OCI-LY3 (cell line): Measurements from ENCODE around the gene MS4A2.
"Not testable (repeated sequence)": the region's sequence is repeated elsewhere in the genome, so short reads cannot be mapped to it uniquely, and the experiment has no call there.

Experiments
- H2AFZ ChIP-seq: fragments of 200-600, 300-600 bp; shearing (Covaris generic); 2 replicates; pipeline ENCODE4 v1.6.0; 2014; ENCODE audit warnings: antibody characterized with exemption, low read depth, low read length
- H3K27ac ChIP-seq: fragments of 200-600, 300-600 bp; sonication (generic); 2 replicates; pipeline ENCODE4 v1.5.1; 2014; ENCODE audit warnings: mild to moderate bottlenecking, low read length, moderate library complexity, mixed read lengths
- H3K27me3 ChIP-seq: fragments of 200-600, 300-600 bp; sonication (generic); 2 replicates; pipeline ENCODE4 v1.6.1; 2014; ENCODE audit warnings: low read depth, low read length, mixed read lengths
- H3K36me3 ChIP-seq: fragments of 200-600, 300-600 bp; sonication (generic); replicated peaks from 2 replicates; pipeline ENCODE3; 2014; ENCODE audit warnings: low read depth, low read length, mixed read lengths
- H3K4me1 ChIP-seq: fragments of 300-600, 200-600 bp; sonication (generic); 2 replicates; pipeline ENCODE4 v1.6.1; 2014; ENCODE audit warnings: low read length, mixed read lengths
- H3K4me2 ChIP-seq: fragments of 200-600, 300-600 bp; sonication (generic); 2 replicates; pipeline ENCODE4 v1.6.1; 2014; ENCODE audit warnings: low read length, mixed read lengths
- H3K4me3 ChIP-seq: fragments of 300-600, 200-600 bp; sonication (generic); 2 replicates; pipeline ENCODE4 v1.5.1; 2014; ENCODE audit warnings: antibody characterized with exemption, mild to moderate bottlenecking, low read length, moderate library complexity
- H3K79me2 ChIP-seq: fragments of 300-600, 200-600 bp; shearing (Covaris generic); 2 replicates; pipeline ENCODE4 v1.6.1; 2014; ENCODE audit warnings: mild to moderate bottlenecking, low read length, mixed read lengths
- H3K9ac ChIP-seq: fragments of 300-600, 200-600 bp; shearing (Covaris generic); 2 replicates; pipeline ENCODE4 v1.6.0; 2014; ENCODE audit warnings: mild to moderate bottlenecking, low read length, moderate library complexity
- H3K9me3 ChIP-seq: fragments of 200-600, 300-600 bp; shearing (Covaris generic); 2 replicates; pipeline ENCODE4 v1.6.1; 2014; ENCODE audit warnings: low read length, mixed read lengths; ENCODE audit not compliant: insufficient read depth
- H4K20me1 ChIP-seq: fragments of 200-600, 300-600 bp; sonication (generic); 2 replicates; pipeline ENCODE4 v1.6.1; 2016; ENCODE audit warnings: low read length, mixed read lengths; ENCODE audit not compliant: insufficient read depth
- CTCF ChIP-seq: fragments of 200-600, 300-600 bp; sonication (generic); IDR thresholded peaks from 2 replicates; pipeline ENCODE4 v1.5.1; 2014; ENCODE audit warnings: antibody characterized with exemption, low read length, low read depth
- EZH2phosphoT487 ChIP-seq: fragments of 200-600 bp; shearing (Covaris generic); IDR thresholded peaks from 2 replicates; pipeline ENCODE4 v1.6.1; 2018; ENCODE audit warnings: antibody characterized with exemption, mixed run types, low read depth

Gene MS4A2

GRCh38 chr11:60069450-60069849 lies 19.0 kb upstream of the MS4A2 start:
- Histone ChIP-seq H4K20me1 (no peaks in the 10 kb centered on the region), H3K27me3 (peaks cover 10% of the 10 kb centered on the region; the same call in 1 of the 2 replicates), H3K79me2 (no peaks in the 10 kb centered on the region), H3K27ac (no peak overlapping the region), H3K9me3 (no peaks in the 10 kb centered on the region), H3K4me3 (no peak overlapping the region), H3K4me2 (no peak overlapping the region), H3K4me1 (no peaks in the 10 kb centered on the region), H3K36me3 (no peaks in the 10 kb centered on the region), H2AFZ (no peak overlapping the region), H3K9ac (no peak overlapping the region)
- TF ChIP-seq CTCF, result no peak
- no peak for TF ChIP-seq EZH2phosphoT487

GRCh38 chr11:60071644-60072043 lies 16.8 kb upstream of the MS4A2 start:
- not testable (repeated sequence) for H2AFZ ChIP-seq, H3K27ac ChIP-seq, H3K4me2 ChIP-seq, H3K79me2 ChIP-seq, H3K27me3 ChIP-seq, H3K4me3 ChIP-seq, H3K36me3 ChIP-seq, H3K4me1 ChIP-seq, H3K9ac ChIP-seq, H3K9me3 ChIP-seq, H4K20me1 ChIP-seq

GRCh38 chr11:60077216-60077817 lies 11.1 kb upstream of the MS4A2 start:
- no peaks in the 10 kb centered on the region for H3K27me3 ChIP-seq
- H3K4me3 ChIP-seq, result no peak overlapping the region
- no peaks in the 10 kb centered on the region for H4K20me1 ChIP-seq
- H3K9ac ChIP-seq, result no peak overlapping the region
- no peaks in the 10 kb centered on the region for H3K9me3 ChIP-seq
- no peak for TF ChIP-seq EZH2phosphoT487
- TF ChIP-seq CTCF, result no peak
- H3K27ac ChIP-seq, result no peak overlapping the region
- no peaks in the 10 kb centered on the region for H3K79me2 ChIP-seq
- no peaks in the 10 kb centered on the region for H3K4me1 ChIP-seq
- no peaks in the 10 kb centered on the region for H3K36me3 ChIP-seq
- no peak overlapping the region for H3K4me2 ChIP-seq
- H2AFZ ChIP-seq, result no peak overlapping the region

GRCh38 chr11:60077981-60078380 lies 10.5 kb upstream of the MS4A2 start:
- Histone ChIP-seq H3K27ac (no peak overlapping the region), H2AFZ (no peak overlapping the region), H3K36me3 (no peaks in the 10 kb centered on the region), H3K4me3 (no peak overlapping the region), H3K9me3 (no peaks in the 10 kb centered on the region), H3K4me1 (no peaks in the 10 kb centered on the region), H3K4me2 (no peak overlapping the region), H3K79me2 (no peaks in the 10 kb centered on the region), H4K20me1 (no peaks in the 10 kb centered on the region), H3K9ac (no peak overlapping the region), H3K27me3 (no peaks in the 10 kb centered on the region)
- TF ChIP-seq EZH2phosphoT487 (no peak), CTCF (no peak)
